HCT116 (cell line): ENCODE data around the gene ALG2. TPM values are rescaled to one million over a fixed set of nuclear protein-coding genes. Genes with fewer than 3 reads are reported as not detected.

Experiments used
- ATAC-seq: fragments of 200-7000 bp; cut with Tn5 transposase; 2 replicates; pipeline ENCODE4 v1.9.1; 2020; ENCODE audit warnings: mild to moderate bottlenecking, moderate library complexity
- BruUV-seq: library from RNA; stranded (reverse); fragments of 400-500 nt; replicated peaks from 2 replicates; lab custom pipeline; 2021; lab: Mats Ljungman, UMichigan
- CTCF ChIA-PET: fragments of 300-600 bp; sonication (Branson Sonifier 250); formaldehyde crosslinking; loops from one replicate; lab custom pipeline; 2021; ENCODE audit warnings: antibody characterized with exemption; lab: Charles Lee
- POLR2A ChIA-PET: fragments of 300-600, 350-600 bp; sonication (Branson Sonifier 250); formaldehyde crosslinking; loops from one replicate; lab custom pipeline; 2021; ENCODE audit warnings: antibody characterized with exemption; lab: Charles Lee
- RAD21 ChIA-PET, 2 experiments: fragments of 300-600 bp; sonication (Branson Sonifier 250); formaldehyde crosslinking; loops; one replicate each; lab custom pipeline; 2023; ENCODE audit warnings: low total read pairs in 2 of 2; ENCODE audit not compliant: uncharacterized antibody in 2 of 2, unreplicated experiment in 2 of 2, low non-redundant PET in 1 of 2; lab: Charles Lee
- DNase-seq: peaks from one replicate; pipeline ENCODE4 v3.0.0-alpha.2; 2010; ENCODE audit warnings: low read depth, low spot score
- H2AFZ ChIP-seq: fragments of 200-600 bp; shearing (Covaris generic), sonication (generic); 2 replicates; pipeline ENCODE4 v1.6.1; 2017; ENCODE audit warnings: low read depth, mixed run types, mixed read lengths, antibody characterized with exemption, low read length; ENCODE audit not compliant: poor library complexity, severe bottlenecking
- H3K27ac ChIP-seq: 2 replicates; pipeline ENCODE4 v1.5.1; 2012; ENCODE audit warnings: low read depth, low read length
- H3K27me3 ChIP-seq: fragments of 200-600 bp; sonication (generic); 2 replicates; pipeline ENCODE4 v1.6.1; 2016; ENCODE audit warnings: mixed run types, low read length, mixed read lengths; ENCODE audit not compliant: insufficient read depth
- H3K36me3 ChIP-seq, 2 experiments: fragments of 200-500 bp in 1 of 2; fragments of 200-600 bp in 1 of 2; sonication (Bioruptor generic) in 1 of 2; sonication (generic) in 1 of 2; 2 replicates each; pipeline versions ENCODE4 v1.5.1 to v1.6.1; 2014 to 2016; ENCODE audit warnings: low read length in 2 of 2, inconsistent platforms in 1 of 2, mixed read lengths in 1 of 2, mixed run types in 1 of 2; ENCODE audit not compliant: insufficient read depth in 2 of 2, control insufficient read depth in 1 of 2
- H3K4me1 ChIP-seq, 2 experiments: fragments of 200-600 bp in 1 of 2; sonication (generic) in 1 of 2; 2 replicates each; pipeline versions ENCODE4 v1.5.1 to v1.6.1; 2012 to 2017; ENCODE audit warnings: low read length in 2 of 2, inconsistent platforms in 1 of 2, mild to moderate bottlenecking in 1 of 2, mixed read lengths in 1 of 2, mixed run types in 1 of 2, moderate library complexity in 1 of 2; ENCODE audit not compliant: insufficient read depth in 2 of 2, control insufficient read depth in 1 of 2
- H3K4me2 ChIP-seq: fragments of 200-600 bp; sonication (generic); 2 replicates; pipeline ENCODE4 v1.6.1; 2017; ENCODE audit warnings: mixed run types, low read length, mixed read lengths
- H3K4me3 ChIP-seq, 2 experiments: fragments of 200-600 bp in 1 of 2; sonication (generic) in 1 of 2; replicated peaks in 1 of 2; 2 replicates each; pipeline ENCODE4 v1.5.1; 2011 to 2016; ENCODE audit warnings: low read length in 2 of 2, control low read depth in 1 of 2, low read depth in 1 of 2, mild to moderate bottlenecking in 1 of 2, mixed read lengths in 1 of 2, mixed run types in 1 of 2
- H3K79me2 ChIP-seq: fragments of 200-600 bp; sonication (generic); 2 replicates; pipeline ENCODE4 v1.6.1; 2017; ENCODE audit warnings: mild to moderate bottlenecking, mixed run types, low read length, moderate library complexity, mixed read lengths; ENCODE audit not compliant: insufficient read depth
- H3K9ac ChIP-seq: fragments of 200-600 bp; sonication (generic); 2 replicates; pipeline ENCODE4 v1.6.1; 2016; ENCODE audit warnings: low read length, mixed read lengths
- H3K9me2 ChIP-seq: fragments of 200-600 bp; sonication (generic), shearing (Covaris generic); 2 replicates; pipeline ENCODE4 v1.6.1; 2017; ENCODE audit warnings: mixed run types, mild to moderate bottlenecking, moderate library complexity; ENCODE audit not compliant: insufficient read depth
- H3K9me3 ChIP-seq, 2 experiments: fragments of 200-500 bp in 1 of 2; fragments of 200-600 bp in 1 of 2; sonication (Bioruptor generic) in 1 of 2; sonication (generic) in 1 of 2; 2 replicates each; pipeline ENCODE4 v1.6.1; 2014 to 2017; ENCODE audit warnings: low read length in 2 of 2, mixed read lengths in 2 of 2, inconsistent platforms in 1 of 2, low read depth in 1 of 2, mild to moderate bottlenecking in 1 of 2, mixed run types in 1 of 2, moderate library complexity in 1 of 2; ENCODE audit not compliant: control insufficient read depth in 1 of 2, insufficient read depth in 1 of 2
- H4K20me1 ChIP-seq: fragments of 200-600 bp; sonication (generic), shearing (Covaris generic); 2 replicates; pipeline ENCODE4 v1.6.1; 2017; ENCODE audit warnings: mixed run types, mild to moderate bottlenecking, moderate library complexity; ENCODE audit not compliant: insufficient read depth
- CEBPB ChIP-seq: IDR thresholded peaks from 2 replicates; pipeline ENCODE4 v1.6.1; 2012; ENCODE audit warnings: low read depth
- CTCF ChIP-seq, 3 experiments: fragments of 200-600 bp in 1 of 3; sonication (generic) in 1 of 3; IDR thresholded peaks in 2 of 3; conservative IDR thresholded peaks in 1 of 3; 2 replicates each; pipeline ENCODE4 v1.5.1; 2012 to 2017; ENCODE audit warnings: low read depth in 2 of 3, low read length in 2 of 3, antibody characterized with exemption in 1 of 3, borderline replicate concordance in 1 of 3, control low read depth in 1 of 3, mild to moderate bottlenecking in 1 of 3, mixed read lengths in 1 of 3, mixed run types in 1 of 3, moderate library complexity in 1 of 3; ENCODE audit not compliant: insufficient read depth in 1 of 3
- ELF1 ChIP-seq: IDR thresholded peaks from 2 replicates; pipeline ENCODE4 v1.6.1; 2012; ENCODE audit warnings: low read depth, borderline replicate concordance
- EZH2 ChIP-seq: fragments of 200-600 bp; sonication (generic); IDR thresholded peaks from 2 replicates; pipeline ENCODE4 v1.6.1; 2017; ENCODE audit warnings: antibody characterized with exemption, mixed run types
- EZH2phosphoT487 ChIP-seq: fragments of 200-600 bp; IDR thresholded peaks from 2 replicates; pipeline ENCODE4 v1.6.1; 2018; ENCODE audit warnings: antibody characterized with exemption, borderline replicate concordance
- FOSL1 ChIP-seq: IDR thresholded peaks from 2 replicates; pipeline ENCODE4 v1.6.1; 2012; ENCODE audit warnings: low read depth
- JUND ChIP-seq: IDR thresholded peaks from 2 replicates; pipeline ENCODE4 v1.6.1; 2012
- POLR2A ChIP-seq: IDR thresholded peaks from 2 replicates; pipeline ENCODE4 v1.7.0; 2011; ENCODE audit warnings: borderline replicate concordance; ENCODE audit not compliant: insufficient read depth, insufficient read length; ENCODE audit errors: extremely low read depth
- REST ChIP-seq: IDR thresholded peaks from 2 replicates; pipeline ENCODE4 v1.6.1; 2012; ENCODE audit warnings: low read depth
- SIN3A ChIP-seq: IDR thresholded peaks from 2 replicates; pipeline ENCODE4 v1.6.1; 2012; ENCODE audit warnings: low read depth
- SP1 ChIP-seq: IDR thresholded peaks from 2 replicates; pipeline ENCODE4 v1.6.1; 2012; ENCODE audit warnings: low read depth
- TCF7L2 ChIP-seq: IDR thresholded peaks from 2 replicates; pipeline ENCODE4 v1.7.0; 2011; ENCODE audit warnings: borderline replicate concordance, inconsistent platforms; ENCODE audit not compliant: insufficient read depth, insufficient read length; ENCODE audit errors: extremely low read depth
- YY1 ChIP-seq: IDR thresholded peaks from 2 replicates; pipeline ENCODE4 v1.6.1; 2011; ENCODE audit warnings: low read length, low read depth, moderate library complexity, mild to moderate bottlenecking; ENCODE audit not compliant: insufficient replicate concordance; ENCODE audit errors: extremely low read depth
- ZBTB33 ChIP-seq: IDR thresholded peaks from 2 replicates; pipeline ENCODE4 v1.6.1; 2011; ENCODE audit warnings: mild to moderate bottlenecking, low read length, moderate library complexity; ENCODE audit not compliant: insufficient replicate concordance; ENCODE audit errors: extremely low read depth
- intact Hi-C: fragments of 100-400 bp; cut with micrococcal nuclease; formaldehyde crosslinking; loops from 2 replicates; pipeline ENCODE4 v1.10.0; 2022
- total RNA-seq: library from RNA; stranded (reverse); gene quantifications from one replicate; pipeline ENCODE4 v1.2.1, GENCODE V29; 2021; ENCODE audit not compliant: unreplicated experiment

ALG2 gene
- total RNA-seq, 1 experiment from 2014 or later, result 27.9 TPM

- Histone ChIP-seq H3K79me2 (no peaks in the 10 kb centered on the region), H3K9ac (no peak overlapping the region), H3K4me2 (no peak overlapping the region), H3K27me3 (peaks cover 3% of the 10 kb centered on the region; the same call in 1 of the 2 replicates), H3K9me2 (no peaks in the 10 kb centered on the region), H2AFZ (no peak overlapping the region), H3K27ac (no peak overlapping the region), H3K36me3 (no peaks in the 10 kb centered on the region), H3K4me1 (no peaks in the 10 kb centered on the region), H4K20me1 (no peaks in the 10 kb centered on the region), H3K9me3 (no peaks in the 10 kb centered on the region), H3K4me3 (no peak overlapping the region)
- POLR2A ChIA-PET, result interaction anchor here (1.4 kb wide), 1 partner anchor 22 kb away, joined by 3 read pairs; the partner anchor contains the start of genes ALG2 and SEC61B
- DNase-seq (no peak), ATAC-seq (no peak)
- CTCF ChIA-PET, result no interaction called here
- TF ChIP-seq TCF7L2 (no peak), EZH2phosphoT487 (no peak), CTCF (IDR thresholded peaks at IDR 0.05 in 2 of 3, conservative IDR thresholded peaks at IDR 0.05 in 1 of 3; ENCODE audit: borderline replicate concordance in 1 of 3, insufficient read depth in 1 of 3, low read depth in 2 of 3, low read length in 2 of 3) (no peak), SIN3A (no peak), FOSL1 (no peak), ELF1 (no peak), CEBPB (no peak), SP1 (no peak), ZBTB33 (no peak), YY1 (no peak), JUND (no peak), EZH2 (no peak), POLR2A (no peak), REST (no peak)
- RAD21 ChIA-PET, result no interaction called here
- intact Hi-C loops, result no loop called here
- BruUV-seq, result no TSS peak
Observed at GRCh38 chr9:99199938-99200539, 21.7 kb downstream of the ALG2 start.
